Endothelial cell of umbilical vein (primary cell): ENCODE data around the gene APOL4. TPM values are rescaled to one million over a fixed set of nuclear protein-coding genes. Genes with fewer than 3 reads are reported as not detected.

Experiments
- BruUV-seq: library from RNA; stranded (reverse); fragments of 400-500 nt; replicated peaks from 2 replicates; lab custom pipeline; 2021; lab: Mats Ljungman, UMichigan
- CTCF ChIA-PET: fragments of 300-600, 350-600 bp; sonication (Branson Sonifier 250); formaldehyde crosslinking; loops from one replicate; lab custom pipeline; 2021; ENCODE audit warnings: antibody characterized with exemption, inconsistent platforms; lab: Charles Lee
- POLR2A ChIA-PET: fragments of 300-600, 350-600 bp; sonication (Branson Sonifier 250); formaldehyde crosslinking; loops from one replicate; lab custom pipeline; 2021; ENCODE audit warnings: antibody characterized with exemption, inconsistent platforms; lab: Charles Lee
- DNase-seq: peaks from one replicate; pipeline ENCODE4 v3.0.0-alpha.2; 2011; ENCODE audit warnings: low read depth, low spot score
- FAIRE-seq: peaks from 2 replicates; lab custom pipeline; 2011; peaks lifted over from hg19 to GRCh38; lab: Jason Lieb, UNC
- H2AFZ ChIP-seq: 2 replicates; pipeline ENCODE4 v1.6.0; 2012; ENCODE audit warnings: low read depth, low read length, control low read depth, inconsistent platforms
- H3K27ac ChIP-seq: 2 replicates; pipeline ENCODE4 v1.5.1; 2011; ENCODE audit warnings: low read depth, mild to moderate bottlenecking, control low read depth, low read length, moderate library complexity; ENCODE audit not compliant: insufficient read depth
- H3K27me3 ChIP-seq, 2 experiments: 2 replicates each; pipeline versions ENCODE4 v1.6.0 to v1.6.1; 2011; ENCODE audit warnings: low read length in 2 of 2, mixed read lengths in 1 of 2; ENCODE audit not compliant: control insufficient read depth in 2 of 2, insufficient read depth in 2 of 2
- H3K36me3 ChIP-seq, 2 experiments: 2 replicates in 1 of 2; 3 replicates in 1 of 2; pipeline ENCODE4 v1.5.1; 2011; ENCODE audit warnings: low read length in 2 of 2, mild to moderate bottlenecking in 1 of 2, moderate library complexity in 1 of 2; ENCODE audit not compliant: control insufficient read depth in 2 of 2, insufficient read depth in 2 of 2; ENCODE audit errors: extremely low read depth in 1 of 2
- H3K4me1 ChIP-seq: 3 replicates; pipeline ENCODE4 v1.5.1; 2011; ENCODE audit warnings: mild to moderate bottlenecking, low read length; ENCODE audit not compliant: control insufficient read depth, insufficient read depth; ENCODE audit errors: extremely low read depth
- H3K4me2 ChIP-seq: 2 replicates; pipeline ENCODE4 v1.6.1; 2011; ENCODE audit warnings: low read length, control low read depth, mixed read lengths; ENCODE audit not compliant: insufficient read depth
- H3K4me3 ChIP-seq, 3 experiments: fragments of 200-600 bp in 1 of 3; sonication (generic), shearing (Covaris generic) in 1 of 3; replicated peaks in 1 of 3; 2 replicates each; pipeline ENCODE4 v1.5.1; 2011 to 2016; ENCODE audit warnings: control low read depth in 3 of 3, low read length in 3 of 3, mild to moderate bottlenecking in 2 of 3, inconsistent platforms in 1 of 3, low read depth in 1 of 3, moderate library complexity in 1 of 3; ENCODE audit not compliant: insufficient read depth in 1 of 3
- H3K79me2 ChIP-seq: 2 replicates; pipeline ENCODE4 v1.6.0; 2012; ENCODE audit warnings: low read length, inconsistent platforms; ENCODE audit not compliant: control insufficient read depth, insufficient read depth
- H3K9ac ChIP-seq: replicated peaks from 2 replicates; pipeline ENCODE3; 2011; ENCODE audit warnings: low read length, control low read depth; ENCODE audit not compliant: insufficient read depth; ENCODE audit errors: extremely low read depth
- H3K9me1 ChIP-seq: replicated peaks from 3 replicates; pipeline ENCODE4 v1.6.0; 2011; ENCODE audit warnings: mild to moderate bottlenecking, low read length; ENCODE audit not compliant: control insufficient read depth, insufficient read depth; ENCODE audit errors: extremely low read depth
- H3K9me3 ChIP-seq: replicated peaks from 2 replicates; pipeline ENCODE4 v1.5.1; 2012; ENCODE audit warnings: low read length, inconsistent platforms; ENCODE audit not compliant: control insufficient read depth, insufficient read depth
- H4K20me1 ChIP-seq: replicated peaks from 2 replicates; pipeline ENCODE3; 2011; ENCODE audit warnings: mild to moderate bottlenecking, low read length; ENCODE audit not compliant: control insufficient read depth, insufficient read depth; ENCODE audit errors: extremely low read depth
- FOS ChIP-seq: IDR thresholded peaks from 2 replicates; pipeline ENCODE4 v1.6.1; 2011; ENCODE audit warnings: mild to moderate bottlenecking, low read length, moderate library complexity, borderline replicate concordance; ENCODE audit not compliant: insufficient read depth
- GATA2 ChIP-seq: IDR thresholded peaks from 2 replicates; pipeline ENCODE4 v1.7.0; 2011; ENCODE audit warnings: low read depth, mild to moderate bottlenecking, moderate library complexity, mixed read lengths, low read length; ENCODE audit not compliant: insufficient read length, insufficient read depth
- JUN ChIP-seq: IDR thresholded peaks from 2 replicates; pipeline ENCODE4 v1.6.1; 2011; ENCODE audit warnings: borderline replicate concordance, low read depth; ENCODE audit not compliant: insufficient read length, insufficient read depth
- MAX ChIP-seq: IDR thresholded peaks from 2 replicates; pipeline ENCODE4 v1.6.1; 2011; ENCODE audit not compliant: insufficient read depth, insufficient read length
- MYC ChIP-seq: IDR thresholded peaks from one replicate; pipeline ENCODE4 v1.6.1; 2011; ENCODE audit warnings: mild to moderate bottlenecking, low read depth, low read length
- POLR2A ChIP-seq: IDR thresholded peaks from 2 replicates; pipeline ENCODE4 v1.6.1; 2012; ENCODE audit warnings: low read depth, mild to moderate bottlenecking, control low read depth, low read length
- dilution Hi-C: fragments of 300-500 bp; cut with MboI; formaldehyde crosslinking; loops from one replicate; pipeline ENCODE4 v1.15.0; 2019; ENCODE audit warnings: low sequenced_read_pairs; ENCODE audit not compliant: extremely low pct_ligation_motif_present
- intact Hi-C: fragments of 100-400 bp; cut with micrococcal nuclease; formaldehyde crosslinking; loops from one replicate; pipeline ENCODE4 v1.10.0; 2022
- polyA plus RNA-seq, 4 experiments: library from polyadenylated mRNA; depleted of rRNA in 3 of 4; stranded (reverse) in 3 of 4; unstranded in 1 of 4; fragments of >200 nt; gene quantifications; 2 replicates each; pipeline versions ENCODE4 v1.2.1 to v1.2.3, GENCODE V29; 2011 to 2012; ENCODE audit warnings: missing spikeins in 1 of 4
- total RNA-seq: library from RNA; stranded (reverse); gene quantifications from 2 replicates; pipeline ENCODE4 v1.2.3, GENCODE V29; 2021
- TF ChIP-seq, protein P1 (sequence below), 2 donors: IDR thresholded peaks; 1 replicate in 1 of 2; 2 replicates in 1 of 2; pipeline ENCODE4 v1.5.1; 2011; ENCODE audit warnings: low read length in 2 of 2, mild to moderate bottlenecking in 2 of 2, moderate library complexity in 2 of 2, control low read depth in 1 of 2, inconsistent platforms in 1 of 2, low read depth in 1 of 2; ENCODE audit not compliant: insufficient read depth in 1 of 2; ENCODE audit errors: extremely low read depth in 1 of 2

The APOL4 gene
- total and polyA plus RNA-seq, 2 donors (not counting 3 experiments of a cell fraction or from before 2014, with no cell fraction given): 0.33 to 0.97 TPM

- Histone ChIP-seq H3K9me3 (no peaks in the 10 kb centered on the region), H3K27ac (no peak overlapping the region), H3K4me1 (peaks cover 33% of the 10 kb centered on the region), H3K4me2 (no peak overlapping the region), H2AFZ (no peak overlapping the region), H3K9me1 (no peaks in the 10 kb centered on the region), H4K20me1 (no peaks in the 10 kb centered on the region), H3K27me3 (peaks cover 0 to 6% of the 10 kb centered on the region in 2 experiments), H3K36me3 (no peaks in the 10 kb centered on the region), H3K9ac (no peak overlapping the region), H3K4me3 (no peak overlapping the region), H3K79me2 (no peaks in the 10 kb centered on the region)
- intact Hi-C loops (loop anchor here (1.0 to 5.0 kb wide), 2 partner anchors 26 to 82 kb away; no protein-coding TSS in a partner anchor), dilution Hi-C loops (no loop called here)
- BruUV-seq: no TSS peak
- ChIA-PET POLR2A (no interaction called here), CTCF (interaction anchor here (0.7 to 4.5 kb wide), 26 partner anchors 8 to 792 kb away, joined by 3 to 48 read pairs (median 5); partner anchors contain the start of genes APOL1 and APOL2)
- peak; percentile 74 for DNase-seq
- TF ChIP-seq MYC: no peak
- no peak for TF ChIP-seq FOS
- TF ChIP-seq, protein P1, sequence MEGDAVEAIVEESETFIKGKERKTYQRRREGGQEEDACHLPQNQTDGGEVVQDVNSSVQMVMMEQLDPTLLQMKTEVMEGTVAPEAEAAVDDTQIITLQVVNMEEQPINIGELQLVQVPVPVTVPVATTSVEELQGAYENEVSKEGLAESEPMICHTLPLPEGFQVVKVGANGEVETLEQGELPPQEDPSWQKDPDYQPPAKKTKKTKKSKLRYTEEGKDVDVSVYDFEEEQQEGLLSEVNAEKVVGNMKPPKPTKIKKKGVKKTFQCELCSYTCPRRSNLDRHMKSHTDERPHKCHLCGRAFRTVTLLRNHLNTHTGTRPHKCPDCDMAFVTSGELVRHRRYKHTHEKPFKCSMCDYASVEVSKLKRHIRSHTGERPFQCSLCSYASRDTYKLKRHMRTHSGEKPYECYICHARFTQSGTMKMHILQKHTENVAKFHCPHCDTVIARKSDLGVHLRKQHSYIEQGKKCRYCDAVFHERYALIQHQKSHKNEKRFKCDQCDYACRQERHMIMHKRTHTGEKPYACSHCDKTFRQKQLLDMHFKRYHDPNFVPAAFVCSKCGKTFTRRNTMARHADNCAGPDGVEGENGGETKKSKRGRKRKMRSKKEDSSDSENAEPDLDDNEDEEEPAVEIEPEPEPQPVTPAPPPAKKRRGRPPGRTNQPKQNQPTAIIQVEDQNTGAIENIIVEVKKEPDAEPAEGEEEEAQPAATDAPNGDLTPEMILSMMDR (IDR thresholded peaks at IDR 0.05; ENCODE audit: extremely low read depth in 1 of 2, insufficient read depth in 1 of 2, low read depth in 1 of 2, low read length in 2 of 2): peak; percentile 68 to 76
- peak; percentile 96 for FAIRE-seq
Measured at GRCh38 chr22:36194971-36195370, 6.6 kb downstream of the APOL4 start.

DNA sequence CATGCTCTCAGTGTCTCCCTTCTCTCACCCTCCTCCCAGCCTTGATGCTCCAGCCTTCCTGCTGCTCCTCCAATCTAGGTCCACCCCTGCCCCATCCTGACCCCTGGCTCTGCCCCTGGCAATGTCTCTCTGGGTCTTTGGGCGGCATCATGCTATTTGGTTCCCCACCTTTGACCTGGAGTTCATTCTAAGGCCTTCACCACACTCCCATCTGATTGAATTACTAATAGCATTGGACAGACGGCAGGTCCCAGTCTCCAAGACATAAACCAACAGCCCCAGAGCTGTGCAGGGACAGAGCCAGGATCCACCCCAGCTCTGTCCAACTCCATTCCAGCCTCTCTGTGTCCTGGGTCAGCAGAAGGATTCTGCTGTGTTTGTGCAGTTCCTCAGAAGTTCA lies 7.2 kb downstream of the APOL4 start:
- no peak overlapping the region for H3K27ac ChIP-seq
- dilution Hi-C loops (no loop called here), intact Hi-C loops (no loop called here)
- no peak overlapping the region for H3K4me3 ChIP-seq
- no peak for FAIRE-seq
- no TSS peak for BruUV-seq
- no peaks in the 10 kb centered on the region for H3K79me2 ChIP-seq
- ChIA-PET POLR2A (no interaction called here), CTCF (interaction anchor here (0.7 to 4.5 kb wide), 26 partner anchors 8 to 791 kb away, joined by 3 to 48 read pairs (median 5); partner anchors contain the start of genes APOL1 and APOL2)
- H3K9me1 ChIP-seq: no peaks in the 10 kb centered on the region
- no peak for TF ChIP-seq JUN
- no peak for TF ChIP-seq MAX
- TF ChIP-seq GATA2: no peak
- TF ChIP-seq POLR2A: no peak
- TF ChIP-seq, protein P1 (IDR thresholded peaks at IDR 0.05; ENCODE audit: extremely low read depth in 1 of 2, insufficient read depth in 1 of 2, low read depth in 1 of 2, low read length in 2 of 2): no peak
- peaks cover 33% of the 10 kb centered on the region for H3K4me1 ChIP-seq
- peaks cover 0 to 6% of the 10 kb centered on the region in 2 experiments for H3K27me3 ChIP-seq
- no peak overlapping the region for H2AFZ ChIP-seq
- H4K20me1 ChIP-seq: no peaks in the 10 kb centered on the region
- no peak overlapping the region for H3K9ac ChIP-seq
- DNase-seq: no peak
- H3K9me3 ChIP-seq: no peaks in the 10 kb centered on the region
- H3K4me2 ChIP-seq: no peak overlapping the region
- no peaks in the 10 kb centered on the region for H3K36me3 ChIP-seq
